Stimulated activated CD8-positive, alpha-beta memory T cell treated with anti-CD3 and anti-CD28 coated beads, Interleukin-7, amount 100 ng/mL, for 24 hours (primary cell): Measurements from ENCODE around the gene U2AF1L4.
"Not testable (repeated sequence)": the region's sequence is repeated elsewhere in the genome, so short reads cannot be mapped to it uniquely, and the experiment has no call there.

Experiments used
- DNase-seq: peaks from one replicate; pipeline ENCODE4 v3.0.0-alpha.2; 2020; ENCODE audit warnings: low read depth

Gene U2AF1L4

GRCh38 chr19:35725216-35725861 lies 19.9 kb downstream of the U2AF1L4 start:
- DNase-seq, result no peak

- DNase-seq, result no peak
These were observed 20.7 kb downstream of the U2AF1L4 start for GRCh38 chr19:35724560-35724959.

- DNase-seq, result not testable (repeated sequence)
These were observed 21.1 kb downstream of the U2AF1L4 start for GRCh38 chr19:35724132-35724531.

- no peak for DNase-seq
These were observed 21.5 kb downstream of the U2AF1L4 start for GRCh38 chr19:35723671-35724070.

- DNase-seq, result no peak
These were observed 22.3 kb downstream of the U2AF1L4 start for GRCh38 chr19:35722897-35723296.

GRCh38 chr19:35722461-35722860 lies 22.8 kb downstream of the U2AF1L4 start:
- no peak for DNase-seq

- no peak for DNase-seq
These were observed 23.8 kb downstream of the U2AF1L4 start for GRCh38 chr19:35721374-35721773.

- no peak for DNase-seq
These were observed 24.6 kb downstream of the U2AF1L4 start for GRCh38 chr19:35720648-35721047.

GRCh38 chr19:35720163-35720524 lies 25.1 kb downstream of the U2AF1L4 start:
- DNase-seq, result no peak

GRCh38 chr19:35719402-35720162 lies 25.6 kb downstream of the U2AF1L4 start:
- no peak for DNase-seq

GRCh38 chr19:35718345-35719041 lies 26.7 kb downstream of the U2AF1L4 start:
- no peak for DNase-seq

GRCh38 chr19:35717665-35718344 lies 27.4 kb downstream of the U2AF1L4 start, which contains the start of gene KMT2B:
TSS of gene KMT2B (plus strand) at chr19:35718003. CDS start at chr19:35718019, 16 bp downstream.
- no peak for DNase-seq

- DNase-seq, result peak; percentile 88
These were observed 28.2 kb downstream of the U2AF1L4 start for GRCh38 chr19:35716801-35717664.

- no peak for DNase-seq
These were observed 29.0 kb downstream of the U2AF1L4 start for GRCh38 chr19:35715981-35716800.

GRCh38 chr19:35715355-35715809 lies 29.8 kb downstream of the U2AF1L4 start:
- DNase-seq, result no peak

GRCh38 chr19:35714601-35715354 lies 30.4 kb downstream of the U2AF1L4 start:
- no peak for DNase-seq

- no peak for DNase-seq
These were observed 31.2 kb downstream of the U2AF1L4 start for GRCh38 chr19:35713904-35714495.

- DNase-seq, result no peak
These were observed 31.7 kb downstream of the U2AF1L4 start for GRCh38 chr19:35713506-35713850.
